Measurements from ENCODE around the gene KIF6.

DNA sequence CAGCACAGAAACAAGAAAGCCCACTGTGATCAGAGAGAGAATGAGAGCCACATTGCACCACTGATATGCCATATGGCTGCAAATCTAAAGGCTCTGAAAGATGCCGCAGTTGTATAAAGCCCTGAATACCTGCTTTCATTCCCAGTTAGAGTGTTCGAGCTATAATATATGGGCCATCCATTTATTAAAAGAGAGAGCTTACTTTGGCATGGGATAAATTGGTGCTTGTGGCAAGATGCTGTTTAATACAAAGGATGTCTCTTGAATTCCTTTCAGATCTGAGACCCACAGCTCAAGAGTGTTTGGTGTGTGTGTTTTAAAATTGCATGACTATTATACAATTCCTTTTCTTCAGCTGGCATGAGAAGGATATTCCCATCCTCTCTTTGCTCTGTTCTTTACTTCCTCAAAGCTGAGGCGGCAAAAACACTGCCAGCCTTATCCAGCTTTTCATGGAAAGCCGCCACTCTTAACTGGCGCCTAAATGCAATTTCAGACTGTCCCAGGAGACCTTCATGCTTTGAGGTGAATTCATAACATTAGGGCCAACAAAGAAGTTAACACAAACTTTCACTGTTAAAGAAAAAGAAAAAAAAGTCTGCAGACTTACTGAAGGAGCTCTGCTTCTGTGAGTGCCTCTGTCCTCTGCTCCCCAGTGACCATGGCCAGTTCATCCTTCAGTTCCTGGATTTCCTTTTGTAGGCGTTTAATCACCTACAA lies 147.6 kb downstream of the KIF6 start:
- TF ChIP-seq, protein P1, sequence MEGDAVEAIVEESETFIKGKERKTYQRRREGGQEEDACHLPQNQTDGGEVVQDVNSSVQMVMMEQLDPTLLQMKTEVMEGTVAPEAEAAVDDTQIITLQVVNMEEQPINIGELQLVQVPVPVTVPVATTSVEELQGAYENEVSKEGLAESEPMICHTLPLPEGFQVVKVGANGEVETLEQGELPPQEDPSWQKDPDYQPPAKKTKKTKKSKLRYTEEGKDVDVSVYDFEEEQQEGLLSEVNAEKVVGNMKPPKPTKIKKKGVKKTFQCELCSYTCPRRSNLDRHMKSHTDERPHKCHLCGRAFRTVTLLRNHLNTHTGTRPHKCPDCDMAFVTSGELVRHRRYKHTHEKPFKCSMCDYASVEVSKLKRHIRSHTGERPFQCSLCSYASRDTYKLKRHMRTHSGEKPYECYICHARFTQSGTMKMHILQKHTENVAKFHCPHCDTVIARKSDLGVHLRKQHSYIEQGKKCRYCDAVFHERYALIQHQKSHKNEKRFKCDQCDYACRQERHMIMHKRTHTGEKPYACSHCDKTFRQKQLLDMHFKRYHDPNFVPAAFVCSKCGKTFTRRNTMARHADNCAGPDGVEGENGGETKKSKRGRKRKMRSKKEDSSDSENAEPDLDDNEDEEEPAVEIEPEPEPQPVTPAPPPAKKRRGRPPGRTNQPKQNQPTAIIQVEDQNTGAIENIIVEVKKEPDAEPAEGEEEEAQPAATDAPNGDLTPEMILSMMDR (IDR thresholded peaks at IDR 0.05; ENCODE audit: low read length): no peak
- TF ChIP-seq EZH2phosphoT487 (IDR thresholded peaks at IDR 0.05; ENCODE audit: low read length) (no peak), EZH2 (optimal IDR thresholded peaks at IDR 0.05; ENCODE audit: low read depth, low read length) (no peak)
